ENCODE data around the gene SEMA3F. TPM values are rescaled to one million over a fixed set of nuclear protein-coding genes. Genes with fewer than 3 reads are reported as not detected.

The SEMA3F gene
- total RNA-seq, 3 donors from 2014 or later (not counting 1 experiment from before 2014, with no cell fraction given), result 0.16 to 1.1 (median 0.78) TPM

DNA sequence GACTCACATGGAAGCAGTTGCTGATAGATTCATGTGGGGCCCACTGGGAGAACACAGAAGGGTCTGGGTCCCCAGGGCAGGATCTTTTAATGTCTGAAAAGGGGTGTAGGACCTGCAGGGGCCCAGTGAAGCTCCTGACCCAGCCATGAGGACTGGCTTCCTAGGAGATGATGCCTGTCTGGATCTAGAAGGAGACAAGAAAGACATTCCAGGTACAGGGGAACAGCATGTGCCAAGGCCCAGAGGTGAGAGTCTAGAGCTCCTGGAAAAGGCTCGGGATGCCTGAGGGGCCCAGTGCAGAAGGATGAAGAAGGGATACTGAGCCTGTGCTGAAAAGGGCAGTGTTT lies 4.7 kb upstream of the SEMA3F start:
- no peak overlapping the region for H3K4me3 Mint-ChIP-seq
- H3K27me3 Mint-ChIP-seq (ENCODE audit: low read depth in 2 of 2), result peaks cover 6 to 13% of the 10 kb centered on the region in 2 donors
- DNase-seq (no peak), ATAC-seq (no peak)
- H3K9me3 ChIP-seq (ENCODE audit: control insufficient read depth, insufficient read depth, low read length), result no peaks in the 10 kb centered on the region
- H3K27ac ChIP-seq (ENCODE audit: low read length), result no peak overlapping the region
- H3K4me1 Mint-ChIP-seq, result peaks cover 6 to 15% of the 10 kb centered on the region in 2 donors
- no peak overlapping the region for H3K27ac Mint-ChIP-seq
- 93% methylated on average over 1 of the region's 1 CpG for WGBS (ENCODE audit: insufficient coverage)
- peaks cover 6% of the 10 kb centered on the region for H3K4me1 ChIP-seq (ENCODE audit: control insufficient read depth, insufficient read depth, low read length)
- no peaks in the 10 kb centered on the region for H3K36me3 ChIP-seq (ENCODE audit: control insufficient read depth, insufficient read depth, low read length)
- H3K27me3 ChIP-seq (ENCODE audit: control insufficient read depth, insufficient read depth, low read length), result peaks cover 5% of the 10 kb centered on the region
- TF ChIP-seq, protein P1, sequence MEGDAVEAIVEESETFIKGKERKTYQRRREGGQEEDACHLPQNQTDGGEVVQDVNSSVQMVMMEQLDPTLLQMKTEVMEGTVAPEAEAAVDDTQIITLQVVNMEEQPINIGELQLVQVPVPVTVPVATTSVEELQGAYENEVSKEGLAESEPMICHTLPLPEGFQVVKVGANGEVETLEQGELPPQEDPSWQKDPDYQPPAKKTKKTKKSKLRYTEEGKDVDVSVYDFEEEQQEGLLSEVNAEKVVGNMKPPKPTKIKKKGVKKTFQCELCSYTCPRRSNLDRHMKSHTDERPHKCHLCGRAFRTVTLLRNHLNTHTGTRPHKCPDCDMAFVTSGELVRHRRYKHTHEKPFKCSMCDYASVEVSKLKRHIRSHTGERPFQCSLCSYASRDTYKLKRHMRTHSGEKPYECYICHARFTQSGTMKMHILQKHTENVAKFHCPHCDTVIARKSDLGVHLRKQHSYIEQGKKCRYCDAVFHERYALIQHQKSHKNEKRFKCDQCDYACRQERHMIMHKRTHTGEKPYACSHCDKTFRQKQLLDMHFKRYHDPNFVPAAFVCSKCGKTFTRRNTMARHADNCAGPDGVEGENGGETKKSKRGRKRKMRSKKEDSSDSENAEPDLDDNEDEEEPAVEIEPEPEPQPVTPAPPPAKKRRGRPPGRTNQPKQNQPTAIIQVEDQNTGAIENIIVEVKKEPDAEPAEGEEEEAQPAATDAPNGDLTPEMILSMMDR (IDR thresholded peaks at IDR 0.05), result no peak
- H3K4me3 ChIP-seq (ENCODE audit: low read length), result no peak overlapping the region
- intact Hi-C loops (cut with micrococcal nuclease), result no loop called here
- H3K9me3 Mint-ChIP-seq, result no peaks in the 10 kb centered on the region
- H3K36me3 Mint-ChIP-seq, result no peaks in the 10 kb centered on the region

DNA sequence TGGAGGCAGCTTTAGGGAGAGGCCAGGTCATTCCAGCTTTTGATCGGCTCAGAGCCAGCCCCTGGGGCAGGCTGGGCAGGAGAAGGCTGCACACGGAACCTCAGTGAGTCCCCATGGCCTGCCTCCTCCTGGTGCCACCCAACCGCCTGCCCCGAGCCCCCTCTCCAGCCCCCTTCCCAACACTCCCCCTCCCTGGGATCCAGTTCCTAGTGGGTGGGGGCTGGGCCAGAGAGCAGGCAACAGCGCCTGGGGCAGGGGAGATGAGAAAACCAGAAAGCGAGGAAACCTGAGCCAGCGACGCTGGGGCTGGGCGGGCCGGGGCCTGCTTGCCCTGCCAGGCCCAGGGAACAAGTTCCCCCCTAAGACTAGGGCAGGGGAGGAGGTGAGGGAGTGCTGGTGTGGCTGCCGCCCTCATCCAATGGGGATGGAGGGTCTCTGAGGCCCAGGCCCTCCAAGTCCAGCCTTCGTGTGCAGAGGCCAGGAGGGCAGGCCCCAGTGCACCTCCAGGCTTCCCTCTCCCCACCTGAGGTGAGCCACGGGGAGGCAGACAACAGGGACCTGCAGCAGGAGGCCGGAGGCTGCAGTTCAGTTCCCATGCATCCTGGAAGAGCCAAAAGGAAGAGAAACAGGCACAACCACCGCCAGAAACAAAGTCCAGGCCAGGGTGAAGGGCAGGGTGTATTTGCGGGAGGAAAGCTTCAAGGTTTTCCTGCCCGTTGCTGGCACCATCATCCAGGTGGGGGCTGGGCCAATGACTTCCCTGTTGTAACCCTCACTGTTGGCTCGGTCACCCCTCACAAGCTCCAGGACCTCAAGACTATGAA lies 4.0 kb upstream of the SEMA3F start:
- H3K27ac ChIP-seq (ENCODE audit: low read length), result no peak overlapping the region
- 90% methylated on average over 17 of the region's 18 CpGs for WGBS (ENCODE audit: insufficient coverage)
- no peak for DNase-seq

DNA sequence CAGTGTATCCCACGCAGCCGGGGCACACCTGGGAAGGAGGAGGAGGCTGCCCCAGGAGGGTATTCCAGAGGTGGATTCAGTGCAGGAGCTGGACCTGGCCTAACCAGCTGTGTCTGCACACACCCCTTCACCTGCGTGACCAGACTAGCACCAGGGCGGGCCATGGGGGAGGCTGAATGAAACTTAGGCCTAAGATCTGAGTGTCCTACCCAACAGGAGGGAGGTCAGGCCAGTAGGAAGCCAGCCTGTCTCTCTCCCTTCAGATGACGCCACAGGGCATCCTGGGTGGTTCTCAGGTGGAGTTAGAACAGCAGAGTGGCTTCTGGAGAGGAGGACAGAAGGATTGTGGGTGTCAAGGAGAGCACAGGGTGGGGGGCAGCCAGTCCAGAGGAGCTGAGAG lies 3.4 kb upstream of the SEMA3F start:
- peaks cover 17% of the 10 kb centered on the region for H3K4me1 ChIP-seq (ENCODE audit: control insufficient read depth, insufficient read depth, low read length)
- DNase-seq (no peak), ATAC-seq (no peak)
- intact Hi-C loops (cut with micrococcal nuclease), result no loop called here
- no peak overlapping the region for H3K4me3 ChIP-seq (ENCODE audit: low read length)
- H3K36me3 ChIP-seq (ENCODE audit: control insufficient read depth, insufficient read depth, low read length), result no peaks in the 10 kb centered on the region
- H3K27me3 ChIP-seq (ENCODE audit: control insufficient read depth, insufficient read depth, low read length), result peaks cover 18% of the 10 kb centered on the region
- Mint-ChIP-seq H3K9me3 (no peaks in the 10 kb centered on the region), H3K27ac (no peak overlapping the region), H3K27me3 (ENCODE audit: low read depth in 2 of 2) (peaks cover 16 to 22% of the 10 kb centered on the region in 2 donors), H3K4me3 (no peak overlapping the region), H3K4me1 (peaks cover 6 to 24% of the 10 kb centered on the region in 2 donors), H3K36me3 (no peaks in the 10 kb centered on the region)
- TF ChIP-seq, protein P1 (IDR thresholded peaks at IDR 0.05), result no peak
- H3K27ac ChIP-seq (ENCODE audit: low read length), result no peak overlapping the region
- 93% methylated on average over 5 of the region's 5 CpGs for WGBS (ENCODE audit: insufficient coverage)
- no peaks in the 10 kb centered on the region for H3K9me3 ChIP-seq (ENCODE audit: control insufficient read depth, insufficient read depth, low read length)

More for the DNA sequence above, 4.0 kb upstream of the SEMA3F start:
- H3K4me3 ChIP-seq (ENCODE audit: low read length), result no peak overlapping the region
- H3K27me3 Mint-ChIP-seq (ENCODE audit: low read depth in 2 of 2), result peaks cover 11 to 18% of the 10 kb centered on the region in 2 donors
- H3K4me1 Mint-ChIP-seq, result peaks cover 6 to 20% of the 10 kb centered on the region in 2 donors
- H3K27me3 ChIP-seq (ENCODE audit: control insufficient read depth, insufficient read depth, low read length), result peaks cover 12% of the 10 kb centered on the region
- H3K9me3 Mint-ChIP-seq, result no peaks in the 10 kb centered on the region
- no peaks in the 10 kb centered on the region for H3K36me3 ChIP-seq (ENCODE audit: control insufficient read depth, insufficient read depth, low read length)
- TF ChIP-seq, protein P1 (IDR thresholded peaks at IDR 0.05), result no peak
- H3K4me3 Mint-ChIP-seq, result no peak overlapping the region
- no peaks in the 10 kb centered on the region for H3K36me3 Mint-ChIP-seq
- H3K9me3 ChIP-seq (ENCODE audit: control insufficient read depth, insufficient read depth, low read length), result no peaks in the 10 kb centered on the region
- no peak overlapping the region for H3K27ac Mint-ChIP-seq
- no peak for ATAC-seq
- peaks cover 13% of the 10 kb centered on the region for H3K4me1 ChIP-seq (ENCODE audit: control insufficient read depth, insufficient read depth, low read length)
- intact Hi-C loops (cut with micrococcal nuclease), result no loop called here

Data from natural killer cell (primary cell).